OCI-LY3 (cell line): ENCODE data around the gene TEAD3.

Source experiments
- CTCF ChIP-seq: fragments of 200-600, 300-600 bp; sonication (generic); IDR thresholded peaks from 2 replicates; pipeline ENCODE4 v1.5.1; 2014; ENCODE audit warnings: antibody characterized with exemption, low read length, low read depth
- EZH2phosphoT487 ChIP-seq: fragments of 200-600 bp; shearing (Covaris generic); IDR thresholded peaks from 2 replicates; pipeline ENCODE4 v1.6.1; 2018; ENCODE audit warnings: antibody characterized with exemption, mixed run types, low read depth

GRCh38 chr6:35476004-35476403 lies 20.9 kb downstream of the TEAD3 start:
- TF ChIP-seq CTCF (no peak), EZH2phosphoT487 (no peak)
